Hepatocyte (in vitro differentiated cells): Measurements from ENCODE around the gene PLEKHG5. TPM values are rescaled to one million over a fixed set of nuclear protein-coding genes. Genes with fewer than 3 reads are reported as not detected.

Source experiments
- DNase-seq: peaks from one replicate; pipeline ENCODE4 v3.0.0-alpha.2; 2016; ENCODE audit warnings: low spot score
- H2AFZ ChIP-seq: fragments of 200-600 bp; sonication (generic); 2 replicates; pipeline ENCODE4 v1.6.0; 2016; ENCODE audit warnings: antibody characterized with exemption, mild to moderate bottlenecking
- H3K27ac ChIP-seq: fragments of 200-600 bp; sonication (generic); 2 replicates; pipeline ENCODE4 v1.5.1; 2016; ENCODE audit warnings: mild to moderate bottlenecking
- H3K27me3 ChIP-seq: fragments of 200-600 bp; sonication (generic); 2 replicates; pipeline ENCODE4 v1.6.1; 2016
- H3K36me3 ChIP-seq: fragments of 200-600 bp; sonication (generic); replicated peaks from 2 replicates; pipeline ENCODE4 v1.5.1; 2016; ENCODE audit warnings: low read depth; ENCODE audit not compliant: insufficient read depth
- H3K4me1 ChIP-seq: fragments of 200-600 bp; sonication (generic); 2 replicates; pipeline ENCODE4 v1.5.1; 2016; ENCODE audit warnings: mild to moderate bottlenecking, moderate library complexity; ENCODE audit not compliant: insufficient read depth
- H3K4me2 ChIP-seq: fragments of 200-600 bp; sonication (generic); 2 replicates; pipeline ENCODE4 v1.6.0; 2016
- H3K4me3 ChIP-seq: fragments of 200-600 bp; sonication (generic); 2 replicates; pipeline ENCODE4 v1.5.1; 2016; ENCODE audit warnings: mild to moderate bottlenecking
- H3K79me2 ChIP-seq: fragments of 200-600 bp; sonication (generic); 2 replicates; pipeline ENCODE4 v1.6.0; 2017; ENCODE audit warnings: mild to moderate bottlenecking
- H3K9me2 ChIP-seq: fragments of 200-600 bp; sonication (generic); replicated peaks from 2 replicates; pipeline ENCODE4 v1.6.0; 2017; ENCODE audit warnings: mild to moderate bottlenecking; ENCODE audit not compliant: insufficient read depth
- H3K9me3 ChIP-seq: fragments of 200-600 bp; sonication (generic); 2 replicates; pipeline ENCODE4 v1.5.1; 2016; ENCODE audit warnings: low read depth, mild to moderate bottlenecking
- H4K20me1 ChIP-seq: fragments of 200-600 bp; sonication (generic); 2 replicates; pipeline ENCODE4 v1.6.0; 2016; ENCODE audit warnings: mild to moderate bottlenecking; ENCODE audit not compliant: insufficient read depth, poor library complexity, severe bottlenecking
- CTCF ChIP-seq: fragments of 200-600 bp; sonication (generic); IDR thresholded peaks from 2 replicates; pipeline ENCODE4 v1.5.1; 2016; ENCODE audit warnings: antibody characterized with exemption, mild to moderate bottlenecking; ENCODE audit not compliant: poor library complexity
- EZH2 ChIP-seq: fragments of 200-600 bp; sonication (generic); IDR thresholded peaks from 2 replicates; pipeline ENCODE4 v1.6.1; 2016; ENCODE audit warnings: antibody characterized with exemption, mild to moderate bottlenecking, borderline replicate concordance
- EZH2phosphoT487 ChIP-seq: fragments of 200-600 bp; sonication (generic); IDR thresholded peaks from one replicate; pipeline ENCODE4 v1.6.1; 2018; ENCODE audit warnings: antibody characterized with exemption, mild to moderate bottlenecking, low read depth, moderate library complexity; ENCODE audit not compliant: unreplicated experiment, severe bottlenecking
- WGBS: methylation state at CpG from one replicate; pipeline ENCODE4 v1.1.6; 2016; ENCODE audit warnings: low lambda C conversion rate; ENCODE audit errors: missing lambda C conversion rate; 5-methylcytosine and 5-hydroxymethylcytosine counted together
- polyA plus RNA-seq: library from polyadenylated mRNA; unstranded; fragments of >200 nt; fragmentation: Nextera tagmentation; extraction: Ambion mirVana; gene quantifications from 2 replicates; pipeline ENCODE4 v1.2.1, GENCODE V29; 2016
- total RNA-seq: library from RNA; depleted of rRNA; stranded (reverse); fragments of >200 nt; gene quantifications from 2 replicates; pipeline ENCODE4 v1.2.3, GENCODE V29; 2014

The PLEKHG5 gene
- total and polyA plus RNA-seq, 2 experiments from 2014 or later = 11.5 to 13.3 TPM

GRCh38 chr1:6500544-6501278 lies 9.2 kb upstream of the PLEKHG5 start:
- no peaks in the 10 kb centered on the region for H3K9me2 ChIP-seq
- no peaks in the 10 kb centered on the region for H3K79me2 ChIP-seq
- no peaks in the 10 kb centered on the region for H3K27me3 ChIP-seq
- H3K9me3 ChIP-seq = no peaks in the 10 kb centered on the region
- no peaks in the 10 kb centered on the region for H4K20me1 ChIP-seq
- WGBS = 86% methylated on average over 27 of the region's 27 CpGs
- no peak for TF ChIP-seq CTCF
- TF ChIP-seq EZH2 = no peak
- no peak for TF ChIP-seq EZH2phosphoT487
- H3K27ac ChIP-seq = no peak overlapping the region
- peaks cover 15% of the 10 kb centered on the region for H3K4me1 ChIP-seq
- H3K36me3 ChIP-seq = no peaks in the 10 kb centered on the region
- H3K4me3 ChIP-seq = no peak overlapping the region
- H3K4me2 ChIP-seq = no peak overlapping the region
- no peak overlapping the region for H2AFZ ChIP-seq
- DNase-seq = no peak

GRCh38 chr1:6499296-6499695 lies 7.8 kb upstream of the PLEKHG5 start:
- Histone ChIP-seq H3K4me2 (no peak overlapping the region), H3K4me3 (no peak overlapping the region), H3K27ac (no peak overlapping the region), H3K9me2 (no peaks in the 10 kb centered on the region), H3K9me3 (no peaks in the 10 kb centered on the region), H2AFZ (no peak overlapping the region), H3K4me1 (peaks cover 15% of the 10 kb centered on the region), H3K36me3 (no peaks in the 10 kb centered on the region), H4K20me1 (no peaks in the 10 kb centered on the region), H3K27me3 (no peaks in the 10 kb centered on the region), H3K79me2 (no peaks in the 10 kb centered on the region)
- WGBS = 86% methylated on average over 4 of the region's 4 CpGs
- no peak for TF ChIP-seq EZH2
- no peak for TF ChIP-seq EZH2phosphoT487
- no peak for TF ChIP-seq CTCF
- no peak for DNase-seq

- Histone ChIP-seq H3K27ac (no peak overlapping the region), H3K9me2 (no peaks in the 10 kb centered on the region), H3K4me2 (no peak overlapping the region), H3K27me3 (no peaks in the 10 kb centered on the region), H3K36me3 (no peaks in the 10 kb centered on the region), H2AFZ (no peak overlapping the region), H3K9me3 (no peaks in the 10 kb centered on the region), H3K4me1 (peaks cover 15% of the 10 kb centered on the region), H3K79me2 (no peaks in the 10 kb centered on the region), H4K20me1 (no peaks in the 10 kb centered on the region), H3K4me3 (no peak overlapping the region)
- no peak for TF ChIP-seq EZH2
- TF ChIP-seq CTCF = no peak
- DNase-seq = no peak
- WGBS = 82% methylated on average over 13 of the region's 13 CpGs
Observed at GRCh38 chr1:6498576-6499111, 7.2 kb upstream of the PLEKHG5 start.
